HUES48 (cell line): ENCODE data around the gene ALDH16A1.

ENCODE experiments used
- H3K27ac ChIP-seq: one replicate; pipeline ENCODE4 v1.7.0; 2013; ENCODE audit warnings: low read depth, low read length, inconsistent platforms
- H3K27me3 ChIP-seq: 2 replicates; pipeline ENCODE4 v1.6.1; 2013; ENCODE audit warnings: mild to moderate bottlenecking, low read length; ENCODE audit not compliant: control insufficient read depth, insufficient read depth
- H3K36me3 ChIP-seq: 2 replicates; pipeline ENCODE4 v1.6.1; 2013; ENCODE audit warnings: low read length; ENCODE audit not compliant: control insufficient read depth, insufficient read depth
- H3K4me1 ChIP-seq: 2 replicates; pipeline ENCODE4 v1.6.1; 2013; ENCODE audit warnings: mild to moderate bottlenecking, low read length; ENCODE audit not compliant: control insufficient read depth, insufficient read depth
- H3K4me3 ChIP-seq: 2 replicates; pipeline ENCODE4 v1.5.1; 2013; ENCODE audit warnings: mild to moderate bottlenecking, low read depth, low read length
- H3K9ac ChIP-seq: 2 replicates; pipeline ENCODE4 v1.6.1; 2013; ENCODE audit warnings: mild to moderate bottlenecking, low read depth, low read length, moderate library complexity
- H3K9me3 ChIP-seq: 2 replicates; pipeline ENCODE4 v1.6.1; 2013; ENCODE audit warnings: low read length; ENCODE audit not compliant: control insufficient read depth, insufficient read depth

Gene ALDH16A1

GRCh38 chr19:49453013-49453756, at the start of gene ALDH16A1:
Gene ALDH16A1 (plus strand): TSS chr19:49453225. CDS start chr19:49453332, 107 bp downstream.
- H3K4me3 ChIP-seq = peak within 1 kb of the TSS; percentile 93
- H3K27me3 ChIP-seq = no peaks in the 10 kb centered on the region
- peaks cover 2% of the 10 kb centered on the region; the same call in 1 of the 2 replicates for H3K4me1 ChIP-seq
- H3K36me3 ChIP-seq = peaks cover 22% of the 10 kb centered on the region
- H3K27ac ChIP-seq = peak within 1 kb of the TSS; percentile 99
- H3K9me3 ChIP-seq = no peaks in the 10 kb centered on the region
- H3K9ac ChIP-seq = peak within 1 kb of the TSS; percentile 98

DNA sequence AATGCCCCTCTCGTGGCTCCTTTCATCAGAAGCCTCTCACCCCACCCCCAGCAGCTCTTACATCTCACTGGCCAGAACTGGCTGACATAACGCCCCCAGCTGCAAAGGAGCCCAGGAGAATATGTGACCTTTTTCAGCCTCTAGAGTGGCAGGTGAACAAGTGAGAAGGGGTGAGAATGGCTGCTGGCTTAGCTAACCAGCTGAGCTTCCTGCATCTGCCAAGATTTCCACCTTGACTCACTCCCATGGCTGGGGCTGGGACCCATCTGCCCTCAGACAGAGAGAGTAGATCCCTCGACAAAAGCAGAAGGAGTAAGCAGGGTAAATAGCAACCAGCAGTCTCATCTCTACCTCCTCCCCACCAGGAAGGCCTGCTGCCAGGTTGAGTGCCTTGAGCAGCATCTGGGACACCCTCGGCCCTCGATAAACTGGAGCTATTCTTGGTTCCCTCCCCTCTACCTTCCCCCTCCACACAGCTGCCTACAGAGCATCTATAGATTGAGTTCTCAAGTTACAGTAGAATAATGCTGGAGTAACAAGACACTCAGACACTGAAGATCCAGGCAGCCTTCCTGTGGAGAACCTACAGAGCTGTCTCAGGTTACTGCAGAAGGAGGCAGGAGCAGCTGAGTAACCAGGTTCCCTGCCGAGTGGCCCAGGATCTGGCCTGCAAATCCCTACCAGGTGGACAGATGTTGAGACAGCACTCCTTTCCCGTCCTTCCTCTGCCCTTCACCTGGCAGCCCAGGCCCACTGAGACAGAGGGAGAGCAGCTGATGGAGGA, 49.4 kb upstream of the ALDH16A1 start:
- Histone ChIP-seq H3K4me3 (no peak overlapping the region), H3K9ac (peak overlapping the region; percentile 4; the same call in 1 of the 2 replicates), H3K9me3 (no peaks in the 10 kb centered on the region), H3K27ac (peak overlapping the region; percentile 92), H3K4me1 (peaks cover 14% of the 10 kb centered on the region), H3K36me3 (no peaks in the 10 kb centered on the region), H3K27me3 (no peaks in the 10 kb centered on the region)

DNA sequence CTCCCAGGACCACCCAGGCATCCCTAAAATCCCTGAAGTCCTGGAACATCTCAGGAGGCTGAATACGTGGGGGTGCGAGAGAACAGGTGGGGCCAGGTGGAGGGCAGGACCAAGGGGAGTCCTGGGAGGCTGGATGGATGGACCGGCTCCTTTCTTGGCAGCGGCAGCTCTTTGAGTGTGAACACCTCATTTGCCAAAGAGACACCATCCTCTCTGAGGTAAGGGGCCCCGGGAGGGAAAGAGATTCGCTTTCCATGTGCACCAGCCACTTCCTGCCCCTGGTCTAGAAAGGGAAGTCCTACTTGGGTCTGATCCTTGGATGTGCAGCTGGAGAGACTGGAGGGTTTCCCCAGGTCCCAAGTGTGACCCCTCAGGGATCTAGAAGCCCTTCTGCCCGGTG, 45.9 kb upstream of the ALDH16A1 start:
- Histone ChIP-seq H3K27me3 (no peaks in the 10 kb centered on the region), H3K36me3 (no peaks in the 10 kb centered on the region), H3K4me1 (peaks cover 14% of the 10 kb centered on the region), H3K4me3 (no peak overlapping the region), H3K27ac (no peak overlapping the region), H3K9ac (no peak overlapping the region), H3K9me3 (no peaks in the 10 kb centered on the region)

DNA sequence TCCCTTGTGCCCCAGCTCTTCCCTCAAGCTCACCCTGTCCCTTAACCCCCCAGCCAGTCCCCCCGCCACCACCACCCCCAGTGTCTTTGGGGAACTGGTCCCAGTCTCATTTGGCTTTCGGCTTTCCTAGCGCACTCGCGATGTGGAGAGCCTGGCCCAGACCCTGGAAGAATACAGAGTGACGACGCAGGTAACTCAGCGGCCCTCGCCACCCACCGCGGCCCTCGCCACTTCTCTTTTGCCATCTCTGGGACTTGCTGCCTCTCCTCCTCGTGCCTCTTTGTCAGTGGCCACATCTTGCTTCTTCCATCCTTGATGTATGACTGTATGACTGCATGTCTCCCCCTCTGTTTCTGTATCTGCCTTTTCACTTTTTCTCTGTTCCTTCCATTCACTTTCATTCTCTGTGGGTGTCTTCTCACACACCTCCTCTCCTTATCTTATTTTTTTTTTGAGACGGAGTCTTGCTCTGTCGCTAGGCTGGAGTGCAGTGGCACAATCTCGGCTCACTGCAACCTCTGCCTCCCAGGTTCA, 45.5 kb upstream of the ALDH16A1 start:
- Histone ChIP-seq H3K9me3 (no peaks in the 10 kb centered on the region), H3K27ac (no peak overlapping the region), H3K4me1 (peaks cover 14% of the 10 kb centered on the region), H3K4me3 (no peak overlapping the region), H3K9ac (no peak overlapping the region), H3K27me3 (no peaks in the 10 kb centered on the region), H3K36me3 (no peaks in the 10 kb centered on the region)

DNA sequence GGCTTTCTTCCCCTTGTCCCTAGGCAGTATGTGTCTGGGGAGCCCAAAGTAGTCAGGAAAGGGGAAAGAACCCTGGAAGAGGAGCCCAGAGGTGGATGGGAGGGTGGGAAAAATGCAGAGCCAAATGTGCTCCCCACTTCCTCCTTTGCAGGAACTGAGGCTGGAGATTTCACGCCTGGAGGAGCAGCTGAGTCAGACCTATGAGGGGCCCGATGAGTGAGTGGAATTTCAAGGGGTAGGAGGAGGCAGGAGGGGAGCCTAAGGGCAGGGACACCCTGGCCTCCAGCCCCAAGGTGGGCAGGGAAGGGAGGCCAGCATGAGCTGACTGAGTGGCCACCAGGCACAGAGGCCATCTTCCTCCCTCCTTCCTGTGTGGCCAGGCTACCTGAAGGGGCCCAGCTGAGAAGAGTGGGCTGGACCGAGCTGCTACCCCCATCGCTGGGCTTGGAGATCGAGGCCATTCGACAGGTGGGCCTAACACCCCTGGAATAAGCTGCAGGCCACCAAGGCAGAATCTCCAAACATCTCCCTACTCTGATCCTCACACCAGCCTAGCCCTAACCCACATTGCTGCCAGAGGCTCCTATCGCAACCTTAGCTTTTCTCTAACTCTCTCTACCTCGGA, 44.1 kb upstream of the ALDH16A1 start:
- H3K36me3 ChIP-seq = no peaks in the 10 kb centered on the region
- H3K4me3 ChIP-seq = no peak overlapping the region
- H3K9me3 ChIP-seq = no peaks in the 10 kb centered on the region
- H3K27ac ChIP-seq = no peak overlapping the region
- no peaks in the 10 kb centered on the region for H3K27me3 ChIP-seq
- H3K9ac ChIP-seq = no peak overlapping the region
- peaks cover 7% of the 10 kb centered on the region for H3K4me1 ChIP-seq

DNA sequence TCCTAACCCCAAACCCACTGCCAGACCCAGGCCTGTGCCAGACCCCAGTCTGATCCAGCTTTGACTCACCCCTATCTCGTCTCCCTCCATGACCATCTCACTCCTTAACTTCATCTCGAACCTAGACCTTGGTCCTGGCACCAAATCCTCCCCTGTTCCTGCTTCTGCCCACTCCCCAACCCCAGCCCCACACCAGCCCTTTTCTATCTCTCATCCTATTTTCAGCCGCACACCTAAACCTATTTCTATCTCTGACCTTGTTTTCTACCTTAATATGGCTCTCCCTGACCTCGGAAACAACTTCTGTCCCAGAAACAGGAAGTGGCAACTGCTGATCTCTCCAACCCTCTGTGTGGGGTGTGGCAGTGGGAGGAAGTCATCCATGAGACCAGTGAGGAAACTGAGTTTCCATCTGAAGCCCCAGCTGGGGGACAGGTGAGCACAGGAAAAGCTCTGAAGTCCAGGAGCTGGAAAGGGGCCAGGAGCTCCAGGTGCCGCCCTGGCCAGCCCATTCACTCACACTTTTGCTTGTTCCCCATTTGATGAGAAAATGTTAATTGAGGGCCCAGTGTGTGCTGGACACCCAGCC, 43.5 kb upstream of the ALDH16A1 start:
- no peak overlapping the region for H3K9ac ChIP-seq
- no peak overlapping the region for H3K27ac ChIP-seq
- no peaks in the 10 kb centered on the region for H3K36me3 ChIP-seq
- H3K27me3 ChIP-seq = no peaks in the 10 kb centered on the region
- no peaks in the 10 kb centered on the region for H3K9me3 ChIP-seq
- H3K4me3 ChIP-seq = no peak overlapping the region
- H3K4me1 ChIP-seq = peaks cover 1% of the 10 kb centered on the region

DNA sequence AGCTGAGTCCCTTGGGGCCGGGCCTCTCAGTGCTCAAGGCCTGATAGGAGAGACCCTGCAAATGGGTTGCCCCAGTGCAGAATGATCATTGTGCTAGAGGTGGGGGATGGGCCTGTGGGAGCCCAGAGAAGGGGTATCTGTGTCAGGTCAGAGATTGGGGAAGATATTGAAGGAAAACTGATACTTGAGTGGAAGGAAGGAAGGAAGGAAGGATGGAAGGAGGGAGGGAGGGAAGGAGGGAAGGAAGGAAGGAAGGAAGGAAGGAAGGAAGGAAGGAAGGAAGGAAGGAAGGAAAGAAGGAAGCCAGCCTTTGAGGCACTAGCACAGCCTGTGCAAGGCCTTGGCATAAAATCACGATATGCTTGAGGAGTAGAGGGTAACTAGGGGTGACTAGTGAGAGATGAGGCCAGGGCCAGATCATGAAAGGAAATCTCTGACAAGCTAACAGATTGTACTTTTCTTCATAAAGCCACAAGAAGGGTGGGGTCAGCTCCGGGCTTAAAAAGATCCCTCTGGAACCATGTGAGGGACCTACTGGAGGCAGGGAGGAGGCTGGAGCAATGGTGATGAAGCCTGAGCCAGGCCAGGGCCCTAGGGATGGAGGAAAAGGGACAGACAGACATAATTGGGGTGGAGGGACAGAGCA, 41.2 kb upstream of the ALDH16A1 start:
- no peaks in the 10 kb centered on the region for H3K27me3 ChIP-seq
- H3K4me3 ChIP-seq = no peak overlapping the region
- H3K36me3 ChIP-seq = no peaks in the 10 kb centered on the region
- no peaks in the 10 kb centered on the region for H3K9me3 ChIP-seq
- H3K9ac ChIP-seq = no peak overlapping the region
- no peak overlapping the region for H3K27ac ChIP-seq
- peaks cover 11% of the 10 kb centered on the region; the same call in 1 of the 2 replicates for H3K4me1 ChIP-seq

DNA sequence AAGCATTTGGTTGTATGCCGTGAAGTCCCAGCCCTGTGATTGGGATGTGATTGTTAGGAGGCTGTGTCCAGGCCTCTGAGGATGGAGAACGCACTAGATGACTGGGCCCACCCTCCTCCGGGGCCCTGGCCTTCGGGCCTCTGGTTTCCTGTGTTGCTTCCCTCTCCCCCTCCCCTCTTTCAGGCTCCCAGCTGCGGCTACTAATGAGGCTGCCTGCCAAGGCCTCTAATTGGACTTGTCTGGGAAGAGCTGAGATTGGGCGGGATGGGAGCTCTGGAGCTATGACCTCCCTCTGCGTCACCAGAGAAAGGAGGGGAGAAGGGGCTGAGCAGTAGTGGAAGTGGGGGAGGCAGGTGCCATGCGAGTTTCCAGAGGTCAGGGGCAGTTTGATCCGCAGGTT, 39.7 kb upstream of the ALDH16A1 start:
- Histone ChIP-seq H3K4me3 (no peak overlapping the region), H3K27me3 (no peaks in the 10 kb centered on the region), H3K4me1 (peaks cover 12% of the 10 kb centered on the region; the same call in 1 of the 2 replicates), H3K9me3 (no peaks in the 10 kb centered on the region), H3K36me3 (no peaks in the 10 kb centered on the region), H3K9ac (no peak overlapping the region), H3K27ac (no peak overlapping the region)

GRCh38 chr19:49414256-49414655, 38.8 kb upstream of the ALDH16A1 start:
- no peaks in the 10 kb centered on the region for H3K36me3 ChIP-seq
- no peaks in the 10 kb centered on the region for H3K9me3 ChIP-seq
- H3K9ac ChIP-seq = no peak overlapping the region
- H3K4me3 ChIP-seq = no peak overlapping the region
- no peak overlapping the region for H3K27ac ChIP-seq
- H3K4me1 ChIP-seq = peaks cover 12% of the 10 kb centered on the region; the same call in 1 of the 2 replicates
- no peaks in the 10 kb centered on the region for H3K27me3 ChIP-seq

DNA sequence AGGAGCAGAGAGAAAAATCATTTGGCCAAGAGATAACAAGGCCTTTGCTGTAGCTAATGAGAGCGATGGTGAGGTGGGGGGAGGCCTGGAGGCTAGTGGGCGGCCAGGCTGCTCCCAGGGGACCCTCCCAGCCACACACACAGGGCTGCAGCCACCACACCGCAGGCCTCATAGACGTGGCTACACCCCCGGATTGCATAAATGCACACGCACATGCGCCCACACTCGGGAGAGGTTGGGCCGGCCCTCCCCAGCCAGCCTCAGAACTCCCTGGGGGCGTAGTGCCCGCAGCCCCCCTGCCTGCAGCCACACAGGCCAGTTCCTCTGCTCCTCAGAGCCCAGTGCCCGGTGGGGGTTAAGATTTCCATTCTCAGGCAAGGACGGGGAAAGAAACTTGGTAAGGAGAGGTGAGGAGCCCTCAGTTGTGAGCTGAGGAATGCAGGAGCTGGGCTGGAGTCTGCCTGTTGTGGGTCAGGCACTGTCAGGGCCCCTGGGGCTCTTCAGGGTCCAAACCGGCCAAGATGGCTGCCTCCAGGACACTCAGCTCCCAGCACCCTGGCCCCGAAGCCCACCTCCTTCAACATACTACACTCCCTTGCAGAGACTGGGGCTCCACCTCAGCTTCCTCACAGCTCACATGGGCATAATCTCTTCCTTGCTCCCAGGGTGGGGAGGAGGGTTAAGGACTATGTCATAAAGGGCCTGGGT, 37.8 kb upstream of the ALDH16A1 start:
- H3K9me3 ChIP-seq = no peaks in the 10 kb centered on the region
- no peaks in the 10 kb centered on the region for H3K36me3 ChIP-seq
- no peak overlapping the region for H3K4me3 ChIP-seq
- H3K27ac ChIP-seq = peak overlapping the region; percentile 2
- no peak overlapping the region for H3K9ac ChIP-seq
- H3K4me1 ChIP-seq = peaks cover 13% of the 10 kb centered on the region; the same call in 1 of the 2 replicates
- no peaks in the 10 kb centered on the region for H3K27me3 ChIP-seq
